MM.1S (cell line): ENCODE data around the gene SLX9.
"Not testable (repeated sequence)": the region's sequence is repeated elsewhere in the genome, so short reads cannot be mapped to it uniquely, and the experiment has no call there.

Source experiments
- DNase-seq: peaks from one replicate; pipeline ENCODE4 v3.0.0-alpha.2; 2015
- H2AFZ ChIP-seq: fragments of 300-600 bp; sonication (generic); 2 replicates; pipeline ENCODE4 v1.6.0; 2016; ENCODE audit warnings: antibody characterized with exemption, low read length
- H3F3A ChIP-seq: fragments of 300-600 bp; sonication (generic); 2 replicates; pipeline ENCODE4 v1.6.1; 2016; ENCODE audit warnings: mild to moderate bottlenecking, antibody characterized with exemption, low read length, moderate library complexity, mixed read lengths; ENCODE audit not compliant: insufficient read depth
- H3K27ac ChIP-seq: fragments of 300-600 bp; sonication (generic); 2 replicates; pipeline ENCODE4 v1.5.1; 2016; ENCODE audit warnings: mild to moderate bottlenecking, low read length
- H3K27me3 ChIP-seq: fragments of 300-600 bp; sonication (generic); replicated peaks from 2 replicates; pipeline ENCODE4 v1.6.0; 2016; ENCODE audit warnings: low read length; ENCODE audit not compliant: insufficient read depth
- H3K36me3 ChIP-seq: fragments of 300-600 bp; sonication (generic); replicated peaks from 2 replicates; pipeline ENCODE4 v1.6.1; 2016; ENCODE audit warnings: mild to moderate bottlenecking, low read length, mixed read lengths; ENCODE audit not compliant: insufficient read depth
- H3K4me1 ChIP-seq: fragments of 300-600 bp; sonication (generic); 2 replicates; pipeline ENCODE4 v1.6.1; 2016; ENCODE audit warnings: low read length, mixed read lengths
- H3K4me2 ChIP-seq: fragments of 300-600 bp; sonication (generic); 2 replicates; pipeline ENCODE4 v1.6.0; 2016; ENCODE audit warnings: low read depth, low read length
- H3K4me3 ChIP-seq: fragments of 300-600 bp; sonication (generic); 2 replicates; pipeline ENCODE4 v1.5.1; 2016; ENCODE audit warnings: low read length, mixed read lengths
- H3K79me2 ChIP-seq: fragments of 300-600 bp; sonication (generic); 2 replicates; pipeline ENCODE4 v1.6.1; 2016; ENCODE audit warnings: mixed run types, low read length, mixed read lengths
- H3K9ac ChIP-seq: fragments of 300-600 bp; sonication (generic); 2 replicates; pipeline ENCODE4 v1.6.1; 2016; ENCODE audit warnings: low read length, mixed read lengths
- H3K9me2 ChIP-seq: fragments of 300-600 bp; sonication (generic); replicated peaks from 2 replicates; pipeline ENCODE4 v1.6.1; 2016; ENCODE audit warnings: mild to moderate bottlenecking, low read length, mixed read lengths; ENCODE audit not compliant: insufficient read depth
- H3K9me3 ChIP-seq: fragments of 300-600 bp; sonication (generic); replicated peaks from 2 replicates; pipeline ENCODE4 v1.6.1; 2016; ENCODE audit warnings: mild to moderate bottlenecking, low read length, mixed read lengths; ENCODE audit not compliant: insufficient read depth
- H4K20me1 ChIP-seq: fragments of 300-600 bp; sonication (generic); 2 replicates; pipeline ENCODE4 v1.6.1; 2016; ENCODE audit warnings: mild to moderate bottlenecking, low read length, moderate library complexity, mixed read lengths; ENCODE audit not compliant: insufficient read depth
- EZH2 ChIP-seq: fragments of 300-600 bp; sonication (generic); optimal IDR thresholded peaks from 2 replicates; pipeline ENCODE3; 2017; ENCODE audit warnings: low read depth, mild to moderate bottlenecking, antibody characterized with exemption, low read length, mixed read lengths
- EZH2phosphoT487 ChIP-seq: fragments of 300-600 bp; sonication (generic); IDR thresholded peaks from 2 replicates; pipeline ENCODE4 v1.6.1; 2018; ENCODE audit warnings: antibody characterized with exemption, low read length
- TF ChIP-seq, protein P1 (sequence below): fragments of 300-600 bp; sonication (generic); IDR thresholded peaks from 2 replicates; pipeline ENCODE4 v1.5.1; 2016; ENCODE audit warnings: antibody characterized with exemption, low read length, mixed read lengths

Gene SLX9

DNA sequence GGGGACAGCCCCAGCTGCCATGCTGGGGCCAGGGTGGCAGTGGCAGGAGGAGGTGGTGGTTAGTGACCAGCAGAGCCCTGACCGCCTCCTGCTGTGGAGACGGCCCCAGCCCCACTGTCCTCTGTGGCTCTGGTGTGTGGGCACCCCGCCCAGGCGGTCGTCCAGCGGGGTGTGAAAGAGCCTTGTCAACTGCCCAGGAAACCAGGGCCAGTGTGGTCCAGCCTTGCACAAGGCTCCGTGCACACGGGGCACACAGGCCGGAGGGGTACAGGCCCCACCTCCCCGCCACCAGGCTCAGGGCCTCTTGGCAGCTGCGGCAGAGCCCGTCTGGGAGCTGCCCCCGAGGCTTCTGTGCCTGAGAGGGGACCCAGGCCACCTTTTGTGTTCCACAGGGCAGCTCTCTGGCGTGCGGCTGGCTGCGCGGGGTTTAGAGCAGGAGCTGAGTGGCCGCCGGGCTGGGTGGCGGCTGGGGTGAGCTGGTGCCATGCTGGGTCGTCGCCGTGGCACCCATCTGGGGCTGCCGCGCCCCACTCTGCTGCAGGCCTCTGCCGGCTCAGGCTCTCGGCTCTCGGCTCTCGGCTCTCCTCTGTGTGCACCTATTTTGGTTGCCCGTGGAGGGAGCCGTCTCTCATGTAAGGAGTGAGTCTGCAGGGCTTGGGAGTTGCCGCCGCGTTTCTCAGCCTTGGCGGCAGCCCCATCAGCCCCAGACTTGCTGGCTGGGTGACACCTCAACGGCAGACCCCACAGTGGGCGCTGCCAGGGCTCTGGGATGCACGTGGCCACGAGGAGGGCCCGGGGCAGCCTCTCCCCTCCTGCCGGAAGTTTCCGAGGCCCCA, 36.1 kb downstream of the SLX9 start:
- Histone ChIP-seq H2AFZ (no peak overlapping the region), H3K4me3 (no peak overlapping the region), H3K4me2 (no peak overlapping the region), H3K27me3 (no peaks in the 10 kb centered on the region), H3F3A (no peaks in the 10 kb centered on the region), H3K9me2 (no peaks in the 10 kb centered on the region), H4K20me1 (no peaks in the 10 kb centered on the region), H3K9me3 (no peaks in the 10 kb centered on the region), H3K4me1 (no peaks in the 10 kb centered on the region), H3K79me2 (no peaks in the 10 kb centered on the region), H3K36me3 (no peaks in the 10 kb centered on the region), H3K27ac (no peak overlapping the region), H3K9ac (no peak overlapping the region)
- DNase-seq = no peak
- no peak for TF ChIP-seq EZH2

DNA sequence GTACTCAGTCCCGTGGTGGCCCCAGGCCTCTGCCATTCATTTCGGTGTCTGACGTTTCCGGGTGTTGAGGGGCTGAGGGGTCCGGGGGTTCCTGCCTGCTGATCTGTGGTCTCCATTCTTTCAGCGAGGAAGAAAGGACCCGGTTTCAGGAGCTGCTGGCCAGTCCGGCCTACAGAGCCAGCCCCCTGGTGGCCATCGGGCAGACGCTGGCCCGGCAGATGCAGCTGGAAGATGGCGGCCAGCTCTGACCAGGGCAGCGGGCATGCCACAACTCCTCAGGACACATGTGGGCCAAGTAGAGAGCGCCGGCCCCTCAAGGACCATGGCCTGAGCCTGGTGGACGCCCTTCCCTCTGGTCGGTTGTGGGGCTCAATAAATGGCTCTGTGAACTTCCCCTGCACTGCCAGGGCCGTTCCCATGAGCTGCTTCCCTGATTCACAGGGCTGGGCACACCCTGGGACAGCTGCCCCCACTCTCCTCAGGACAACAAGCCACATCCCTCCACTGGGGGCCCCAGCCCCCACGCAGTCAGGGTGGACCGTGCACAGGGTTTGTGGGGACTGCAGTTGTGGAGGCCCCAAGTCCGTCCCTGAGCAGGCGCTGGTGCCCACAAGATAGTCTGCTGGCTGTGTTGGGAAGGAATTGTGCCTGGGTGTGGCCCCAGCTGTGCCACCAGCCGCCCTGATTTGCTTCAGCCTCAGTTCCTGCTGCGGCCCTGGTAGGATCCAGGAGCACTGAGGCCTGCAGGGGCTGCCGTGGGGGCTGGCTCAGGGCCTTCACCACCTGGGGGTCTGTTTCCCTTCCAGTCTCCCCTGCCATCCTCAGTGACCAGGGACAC, 36.9 kb downstream of the SLX9 start:
- H3K4me1 ChIP-seq, H3K9me2 ChIP-seq, H3K27me3 ChIP-seq, H3F3A ChIP-seq, H2AFZ ChIP-seq, H3K4me2 ChIP-seq, H4K20me1 ChIP-seq, H3K79me2 ChIP-seq, DNase-seq, H3K9ac ChIP-seq, H3K4me3 ChIP-seq, H3K27ac ChIP-seq, H3K9me3 ChIP-seq, H3K36me3 ChIP-seq: not testable (repeated sequence)

DNA sequence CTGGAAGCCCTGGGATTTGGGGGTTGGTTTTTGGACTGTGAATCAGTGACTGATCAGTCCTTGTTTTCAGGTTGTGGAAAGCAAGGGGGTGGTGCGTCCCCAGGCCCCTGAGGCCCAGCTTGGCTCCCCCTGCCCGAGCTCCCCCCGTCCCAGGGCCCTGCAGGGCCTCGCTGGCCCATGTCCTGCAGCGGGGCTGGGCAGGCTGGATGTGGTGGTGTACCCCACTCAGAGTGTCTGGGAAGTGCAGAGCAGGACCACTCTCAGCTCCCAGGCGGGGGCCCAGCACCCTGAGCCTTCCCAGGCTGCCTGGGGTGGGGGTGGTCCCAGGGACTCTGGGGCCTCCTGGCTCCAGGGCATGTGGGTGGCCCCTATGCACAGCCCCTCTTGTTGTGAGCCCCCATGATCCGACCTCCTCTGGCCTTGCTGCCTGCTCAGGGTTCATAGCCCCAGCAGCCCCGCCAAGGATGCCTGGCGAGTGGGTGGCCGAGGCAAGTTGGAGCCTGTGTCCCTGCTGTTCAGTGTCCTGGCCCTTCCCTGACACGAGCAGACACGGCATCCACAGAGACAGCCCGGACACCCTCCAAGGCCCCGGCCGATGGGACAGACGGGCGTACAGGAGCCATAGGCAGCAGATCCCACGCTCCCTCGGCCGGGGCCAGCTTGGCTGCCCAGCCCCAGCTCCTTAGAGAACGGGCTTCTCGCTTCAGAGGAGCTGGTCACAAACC, 37.9 kb downstream of the SLX9 start:
- TF ChIP-seq EZH2 = no peak
- no peak for TF ChIP-seq EZH2phosphoT487
- TF ChIP-seq, protein P1, sequence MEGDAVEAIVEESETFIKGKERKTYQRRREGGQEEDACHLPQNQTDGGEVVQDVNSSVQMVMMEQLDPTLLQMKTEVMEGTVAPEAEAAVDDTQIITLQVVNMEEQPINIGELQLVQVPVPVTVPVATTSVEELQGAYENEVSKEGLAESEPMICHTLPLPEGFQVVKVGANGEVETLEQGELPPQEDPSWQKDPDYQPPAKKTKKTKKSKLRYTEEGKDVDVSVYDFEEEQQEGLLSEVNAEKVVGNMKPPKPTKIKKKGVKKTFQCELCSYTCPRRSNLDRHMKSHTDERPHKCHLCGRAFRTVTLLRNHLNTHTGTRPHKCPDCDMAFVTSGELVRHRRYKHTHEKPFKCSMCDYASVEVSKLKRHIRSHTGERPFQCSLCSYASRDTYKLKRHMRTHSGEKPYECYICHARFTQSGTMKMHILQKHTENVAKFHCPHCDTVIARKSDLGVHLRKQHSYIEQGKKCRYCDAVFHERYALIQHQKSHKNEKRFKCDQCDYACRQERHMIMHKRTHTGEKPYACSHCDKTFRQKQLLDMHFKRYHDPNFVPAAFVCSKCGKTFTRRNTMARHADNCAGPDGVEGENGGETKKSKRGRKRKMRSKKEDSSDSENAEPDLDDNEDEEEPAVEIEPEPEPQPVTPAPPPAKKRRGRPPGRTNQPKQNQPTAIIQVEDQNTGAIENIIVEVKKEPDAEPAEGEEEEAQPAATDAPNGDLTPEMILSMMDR = no peak
- no peak overlapping the region for H3K4me2 ChIP-seq
- no peaks in the 10 kb centered on the region for H3K36me3 ChIP-seq

GRCh38 chr21:44979687-44980561, 40.1 kb downstream of the SLX9 start:
- H3K9me2 ChIP-seq = no peaks in the 10 kb centered on the region
- no peak overlapping the region for H3K4me3 ChIP-seq
- H3F3A ChIP-seq = no peaks in the 10 kb centered on the region
- no peak for DNase-seq
- H3K9ac ChIP-seq = no peak overlapping the region
- H3K27ac ChIP-seq = no peak overlapping the region
- no peaks in the 10 kb centered on the region for H4K20me1 ChIP-seq
- no peaks in the 10 kb centered on the region for H3K79me2 ChIP-seq
- no peaks in the 10 kb centered on the region for H3K4me1 ChIP-seq
- peaks cover 7% of the 10 kb centered on the region for H3K27me3 ChIP-seq
- H3K36me3 ChIP-seq = no peaks in the 10 kb centered on the region
- TF ChIP-seq EZH2 (no peak), EZH2phosphoT487 (no peak)
- TF ChIP-seq, protein P1 = no peak
- no peaks in the 10 kb centered on the region for H3K9me3 ChIP-seq
- H3K4me2 ChIP-seq = no peak overlapping the region
- H2AFZ ChIP-seq = no peak overlapping the region

More for the DNA sequence above, 37.9 kb downstream of the SLX9 start:
- H3F3A ChIP-seq = no peaks in the 10 kb centered on the region
- H3K9me3 ChIP-seq = no peaks in the 10 kb centered on the region
- H3K9ac ChIP-seq = no peak overlapping the region
- DNase-seq = no peak
- H3K4me3 ChIP-seq = no peak overlapping the region
- no peak overlapping the region for H2AFZ ChIP-seq
- H3K27me3 ChIP-seq = no peaks in the 10 kb centered on the region
- H3K27ac ChIP-seq = no peak overlapping the region
- no peaks in the 10 kb centered on the region for H3K79me2 ChIP-seq
- H4K20me1 ChIP-seq = no peaks in the 10 kb centered on the region
- no peaks in the 10 kb centered on the region for H3K9me2 ChIP-seq
- H3K4me1 ChIP-seq = no peaks in the 10 kb centered on the region
